Measurements from ENCODE around the gene ARIH1. TPM values are rescaled to one million over a fixed set of nuclear protein-coding genes. Genes with fewer than 3 reads are reported as not detected.
A peak's percentile ranks its signal among the peaks of the same experiment; 100 is the strongest.
"Not testable (repeated sequence)": the region's sequence is repeated elsewhere in the genome, so short reads cannot be mapped to it uniquely, and the experiment has no call there.

Gene ARIH1
- total RNA-seq, 1 donor from 2014 or later = 15.7 TPM

DNA sequence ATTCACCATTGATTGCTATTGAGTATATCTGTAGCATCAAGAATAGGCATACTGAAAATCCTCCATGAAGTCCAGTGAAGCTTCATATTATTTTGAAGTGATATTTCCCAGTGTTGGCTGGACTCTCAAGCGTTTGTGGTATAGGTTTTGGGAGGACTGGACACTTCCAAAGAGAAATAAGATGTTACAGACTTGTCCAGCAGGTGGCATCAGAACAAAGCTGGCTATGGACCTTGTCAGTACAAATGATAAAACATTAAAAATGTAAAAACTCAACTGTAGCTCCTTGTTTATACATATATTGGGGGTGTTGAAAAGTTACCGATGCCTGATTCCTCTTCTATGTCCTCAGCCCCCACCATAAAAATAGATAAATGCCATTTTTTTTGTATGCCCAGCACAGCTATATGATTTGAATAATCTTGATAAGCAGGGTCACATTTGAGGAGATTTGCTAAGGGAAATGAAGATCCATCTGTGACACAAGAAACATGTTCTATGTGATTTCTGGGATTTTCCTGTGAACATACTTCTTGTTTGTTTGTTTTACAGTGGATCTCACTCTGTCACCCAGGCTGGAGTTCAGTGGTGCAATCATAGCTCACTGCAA lies 125.8 kb downstream of the ARIH1 start:
- peak; percentile 63 to 75 for DNase-seq (ENCODE audit: low read depth in 2 of 2)

DNA sequence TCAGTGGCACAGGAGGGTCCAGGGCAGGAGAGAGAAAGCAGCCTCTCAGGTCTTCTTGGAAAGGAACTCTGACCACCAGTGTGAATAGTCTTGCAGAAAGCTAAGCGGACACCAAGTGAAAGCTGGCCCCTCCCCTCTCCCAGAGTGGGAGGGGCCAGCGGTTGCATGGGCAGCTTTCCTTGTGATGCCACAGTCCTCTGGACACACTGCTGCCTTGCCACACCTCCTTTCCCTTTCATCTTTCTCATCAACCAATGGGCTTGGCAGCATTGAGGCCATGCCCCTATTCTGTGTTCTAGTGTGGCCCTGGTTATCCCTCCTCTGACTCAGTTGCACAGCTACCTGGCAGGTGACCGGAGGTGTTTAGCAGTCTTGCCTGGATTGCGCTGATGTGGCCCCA lies 130.7 kb downstream of the ARIH1 start:
- no peak for DNase-seq (ENCODE audit: low read depth in 2 of 2)

GRCh38 chr15:72608084-72608483 lies 134.0 kb downstream of the ARIH1 start:
- DNase-seq (ENCODE audit: low read depth in 2 of 2) = not testable (repeated sequence)

GRCh38 chr15:72609862-72610261 lies 135.7 kb downstream of the ARIH1 start:
- no peak for DNase-seq (ENCODE audit: low read depth in 2 of 2)

DNA sequence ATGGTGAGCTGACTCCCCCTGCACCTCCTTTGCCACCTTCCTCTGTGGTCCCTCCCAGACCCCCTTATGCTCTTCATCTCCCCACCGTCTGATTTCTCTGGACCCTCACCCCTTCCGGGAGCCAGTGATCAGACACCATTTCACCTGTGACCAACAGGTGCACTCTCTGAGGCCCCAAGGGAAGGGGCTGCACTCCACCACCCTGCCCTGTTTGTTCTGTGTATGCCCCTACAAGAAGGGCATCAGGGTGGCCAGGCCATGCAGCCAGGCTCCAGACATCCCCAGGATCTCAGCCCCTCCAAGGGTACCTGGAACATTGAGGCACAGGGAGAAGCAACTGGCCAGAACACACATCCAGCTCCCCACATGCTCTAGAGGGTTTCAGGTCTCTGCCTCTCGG lies 138.2 kb downstream of the ARIH1 start:
- not testable (repeated sequence) for DNase-seq (ENCODE audit: low read depth in 2 of 2)

DNA sequence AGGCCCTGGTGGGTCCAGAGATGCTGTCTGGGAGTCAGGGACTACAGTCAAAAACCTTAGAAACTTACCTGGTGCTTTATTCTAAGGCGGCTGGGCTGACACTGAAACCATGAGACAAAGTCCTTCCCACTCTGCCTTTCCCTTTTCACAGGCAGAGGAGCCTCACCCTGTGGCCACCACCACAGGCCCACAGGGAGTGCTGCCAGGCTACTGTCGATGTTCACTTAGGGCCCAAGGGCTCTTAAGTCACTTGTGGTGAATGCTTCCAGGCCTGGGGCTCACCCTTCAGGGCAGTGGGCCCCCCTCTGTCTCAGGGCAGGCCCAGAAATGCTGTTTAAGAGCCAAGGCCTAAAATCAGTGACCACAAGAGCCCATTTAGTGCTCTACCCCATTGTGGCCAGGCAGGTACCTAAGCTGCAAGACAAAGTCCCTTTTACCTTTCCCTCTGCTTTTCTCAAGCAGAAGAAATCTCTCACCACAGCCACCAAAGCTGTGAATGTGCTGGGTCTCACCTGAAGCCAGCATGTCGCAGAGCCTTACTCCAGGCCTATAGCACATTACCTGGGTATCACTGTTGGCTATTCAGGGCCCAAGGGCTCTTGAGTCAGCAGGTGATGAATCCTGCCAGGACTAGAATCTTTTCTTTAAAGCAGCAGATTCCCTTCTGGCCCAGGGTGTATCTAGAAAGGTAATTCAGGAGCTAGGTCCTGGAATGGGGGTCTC lies 140.8 kb downstream of the ARIH1 start:
- no peak for DNase-seq (ENCODE audit: low read depth in 2 of 2)

DNA sequence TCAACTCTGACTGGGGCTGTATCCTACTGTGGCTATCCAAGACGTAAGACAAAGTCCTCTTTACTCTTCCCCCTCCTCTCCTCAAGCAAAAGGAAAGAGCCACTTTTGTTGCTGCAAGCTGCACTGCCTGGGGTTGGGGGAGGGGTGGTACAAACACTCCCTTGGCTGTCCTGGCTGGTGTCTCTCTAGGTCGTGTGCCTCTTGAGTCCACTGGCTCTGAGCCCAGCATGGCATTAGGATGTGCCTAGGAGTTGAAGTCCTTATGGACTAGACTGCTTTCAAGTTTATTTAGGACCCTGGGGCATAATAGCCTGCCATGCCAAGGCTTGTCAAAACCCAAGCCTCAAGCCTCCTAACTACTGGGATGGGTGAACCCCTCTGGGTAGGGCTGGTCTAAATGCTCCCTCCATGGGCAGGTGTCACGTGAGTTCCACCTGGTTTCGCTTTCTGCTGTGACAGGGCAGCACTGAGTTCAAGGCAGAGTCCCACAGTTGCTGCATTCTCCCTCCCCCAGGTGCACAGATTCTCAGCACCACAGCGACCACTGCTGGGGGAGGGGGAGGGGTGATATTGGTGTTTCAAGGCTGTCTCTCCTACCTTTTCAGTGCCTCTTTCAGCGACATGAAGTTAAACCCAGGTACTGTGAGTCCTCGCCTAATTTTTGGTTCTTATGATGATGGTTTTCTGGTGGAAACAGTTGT lies 141.6 kb downstream of the ARIH1 start:
- DNase-seq (ENCODE audit: low read depth in 2 of 2) = not testable (repeated sequence)

GRCh38 chr15:72616491-72617210 lies 142.5 kb downstream of the ARIH1 start:
- peak in 1 of 2 donors; percentile 61 for DNase-seq (ENCODE audit: low read depth in 2 of 2)

- not testable (repeated sequence) for DNase-seq (ENCODE audit: low read depth in 2 of 2)
These were observed 149.7 kb downstream of the ARIH1 start for GRCh38 chr15:72623854-72624253.

GRCh38 chr15:72626153-72626552 lies 152.0 kb downstream of the ARIH1 start:
- DNase-seq (ENCODE audit: low read depth in 2 of 2) = not testable (repeated sequence)

DNA sequence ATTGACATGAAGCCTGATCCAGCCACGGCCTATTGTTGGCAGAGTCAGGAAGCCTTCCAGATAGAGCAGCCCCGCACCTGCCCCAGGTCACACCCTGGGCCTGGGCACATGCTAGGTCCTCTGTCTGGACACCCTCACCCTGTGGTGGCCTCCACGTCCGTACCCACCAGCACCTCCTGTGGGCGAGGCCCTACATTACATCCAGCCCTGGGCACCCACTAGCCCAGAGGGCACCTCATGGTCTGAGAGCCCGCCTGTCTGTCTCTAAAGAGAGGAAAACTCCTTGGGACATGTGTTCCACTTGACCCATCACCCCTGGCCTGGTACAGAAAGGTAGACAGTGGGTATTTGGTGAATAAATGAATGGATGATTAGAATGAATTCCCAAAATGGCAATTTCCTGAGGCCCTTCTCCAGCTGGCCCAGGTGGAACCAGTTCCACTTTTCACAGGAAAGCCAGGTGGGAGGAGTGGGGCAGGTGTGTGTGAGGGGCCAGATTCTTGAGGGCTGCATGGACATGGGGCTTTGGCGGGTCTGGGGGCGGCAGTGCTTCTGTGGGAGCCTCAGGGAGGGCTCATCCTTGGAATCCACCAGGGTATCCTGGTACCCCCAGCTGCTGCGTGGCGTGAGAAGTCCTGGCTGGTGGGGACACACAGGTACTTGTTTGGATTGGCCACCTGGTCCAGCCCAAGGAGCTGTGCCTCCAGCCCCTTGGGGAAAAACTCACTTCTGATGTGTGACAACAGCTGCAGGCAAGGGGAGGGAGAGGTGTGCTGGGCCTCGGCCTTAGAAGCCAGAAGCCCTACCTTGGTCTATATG lies 154.3 kb downstream of the ARIH1 start:
- not testable (repeated sequence) for DNase-seq (ENCODE audit: low read depth in 2 of 2)

- not testable (repeated sequence) for DNase-seq (ENCODE audit: low read depth in 2 of 2)
These were observed 155.0 kb downstream of the ARIH1 start for GRCh38 chr15:72629068-72629570.

DNA sequence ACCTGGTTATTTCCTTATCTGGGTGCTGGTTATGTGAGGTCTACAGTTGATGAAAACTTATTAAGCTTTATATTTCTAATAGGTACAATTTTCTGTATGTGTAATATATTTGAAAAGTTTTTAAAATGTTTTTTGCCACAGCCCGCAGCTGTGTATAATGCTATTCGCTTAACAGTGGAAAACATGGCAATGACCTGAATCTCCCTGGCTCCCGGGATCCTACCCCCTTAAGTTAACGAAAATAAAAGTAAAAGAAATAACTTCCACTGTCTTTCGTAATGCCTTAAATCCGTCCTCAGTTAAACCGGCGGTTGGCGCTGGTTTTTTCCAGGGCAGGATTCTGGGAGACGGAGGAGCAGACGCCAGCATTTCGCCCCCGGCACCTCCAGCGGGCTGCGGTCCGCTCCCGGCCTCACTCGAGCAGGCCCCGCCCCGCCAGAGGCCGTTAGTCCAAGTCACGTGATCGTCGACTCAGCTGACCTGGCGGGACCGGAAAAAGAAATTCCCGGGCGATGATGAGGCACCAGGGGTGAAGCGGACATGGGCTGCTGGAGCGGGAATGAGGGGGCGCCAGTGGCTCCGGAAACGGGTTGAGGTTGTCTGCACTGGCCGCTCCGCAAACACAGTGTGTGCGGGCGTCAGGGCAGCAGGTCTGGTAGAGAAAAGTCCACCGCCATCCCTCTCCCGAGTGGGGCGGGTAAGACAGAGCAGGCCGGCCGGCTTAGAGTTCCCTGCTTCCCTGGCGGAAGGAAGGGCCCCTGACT lies 162.6 kb downstream of the ARIH1 start:
- DNase-seq (ENCODE audit: low read depth in 2 of 2) = peak; percentile 84 to 86

DNA sequence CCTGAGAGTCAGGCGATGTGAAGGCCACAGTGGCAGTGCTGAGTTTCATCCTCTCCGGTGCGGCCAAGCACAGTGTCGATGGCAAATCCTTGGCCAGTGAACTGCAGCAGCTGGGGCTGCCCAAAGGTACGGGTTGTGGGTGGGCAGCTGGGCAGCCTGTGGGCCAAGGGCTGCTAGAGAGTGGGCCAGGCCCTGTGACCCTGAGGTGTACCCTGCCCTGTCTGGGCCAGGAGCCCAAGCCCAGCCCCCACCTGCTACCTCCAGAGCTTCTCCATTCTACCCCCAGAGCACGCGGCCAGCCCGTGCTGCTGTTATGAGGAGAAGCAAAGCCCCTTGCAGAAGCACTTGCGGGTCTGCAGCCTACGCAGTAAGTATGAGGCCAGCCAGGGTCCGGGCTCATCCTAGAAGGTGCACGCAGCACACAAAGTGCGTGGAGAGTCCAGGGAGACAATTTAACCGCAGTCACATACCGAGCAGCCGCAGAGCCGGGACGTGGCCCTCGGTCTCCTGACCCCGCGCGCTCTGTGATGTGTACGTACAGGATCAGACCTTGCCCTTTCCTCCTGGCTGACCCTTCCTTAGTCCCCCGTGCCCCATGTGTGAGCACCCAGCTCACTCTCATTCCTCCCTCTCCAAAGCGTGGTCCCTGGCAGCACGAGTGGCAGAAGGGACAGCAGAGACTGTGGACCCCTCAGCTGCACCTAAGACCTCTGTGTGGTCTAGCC lies 165.8 kb downstream of the ARIH1 start:
- DNase-seq (ENCODE audit: low read depth in 2 of 2) = not testable (repeated sequence)

- DNase-seq (ENCODE audit: low read depth in 2 of 2) = not testable (repeated sequence)
These were observed 168.1 kb downstream of the ARIH1 start for GRCh38 chr15:72642271-72642670.

DNA sequence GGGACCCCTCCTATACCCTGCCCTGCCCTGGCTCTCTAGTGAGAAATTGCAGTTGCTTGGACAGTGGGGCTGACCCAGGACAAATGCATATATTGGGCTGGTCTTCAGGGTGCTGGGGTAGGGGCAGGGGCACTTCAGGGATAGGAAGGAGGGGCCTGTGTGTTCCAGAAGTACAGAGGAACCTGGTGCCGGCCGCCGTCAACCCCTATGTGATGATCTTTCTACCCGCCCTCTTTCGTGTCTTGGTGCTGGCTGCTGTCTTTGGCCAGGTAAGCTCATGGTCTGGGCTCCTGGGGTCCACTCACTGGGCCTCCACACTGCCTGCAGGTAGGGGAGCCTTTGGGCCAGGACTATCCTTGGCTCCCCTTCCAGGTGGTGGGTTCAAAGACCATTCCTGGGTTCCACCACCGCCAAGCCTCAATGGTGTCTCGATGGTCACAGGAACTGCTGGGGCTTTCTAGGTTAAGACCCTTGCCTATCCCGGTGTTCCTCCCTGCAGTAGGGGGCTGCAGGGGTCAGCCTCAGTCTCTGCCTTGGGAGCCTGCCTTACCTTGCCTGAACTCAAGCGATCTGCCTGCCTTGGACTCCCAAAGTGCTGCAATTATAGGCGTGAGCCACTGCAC lies 174.6 kb downstream of the ARIH1 start:
- DNase-seq (ENCODE audit: low read depth in 2 of 2) = not testable (repeated sequence)
